OCI-LY7 (cell line): ENCODE measurements around the gene GABPB2. TPM values are rescaled to one million over a fixed set of nuclear protein-coding genes. Genes with fewer than 3 reads are reported as not detected.
A peak's percentile ranks its signal among the peaks of the same experiment; 100 is the strongest.

Source experiments
- BruUV-seq: library from RNA; stranded (reverse); fragments of 400-500 nt; replicated peaks from 2 replicates; lab custom pipeline; 2021; lab: Mats Ljungman, UMichigan
- CTCF ChIA-PET: fragments of 300-600 bp; sonication (Branson Sonifier 250); formaldehyde crosslinking; loops from one replicate; lab custom pipeline; 2022; ENCODE audit warnings: antibody characterized with exemption; ENCODE audit not compliant: unreplicated experiment; lab: Charles Lee
- POLR2A ChIA-PET: fragments of 300-600 bp; sonication (Branson Sonifier 250); formaldehyde crosslinking; loops from one replicate; lab custom pipeline; 2022; ENCODE audit warnings: antibody characterized with exemption; lab: Charles Lee
- DNase-seq: peaks from one replicate; pipeline ENCODE4 v3.0.0-alpha.2; 2015; ENCODE audit warnings: low spot score
- H2AFZ ChIP-seq: fragments of 200-600 bp; sonication (generic), shearing (Covaris generic); 2 replicates; pipeline ENCODE4 v1.6.1; 2014; ENCODE audit warnings: mild to moderate bottlenecking, antibody characterized with exemption, low read length, moderate library complexity
- H3K27ac ChIP-seq: fragments of 200-600 bp; sonication (generic); 2 replicates; pipeline ENCODE4 v1.5.1; 2014; ENCODE audit warnings: mixed run types, low read depth, mild to moderate bottlenecking, moderate library complexity, low read length, inconsistent platforms; ENCODE audit not compliant: poor library complexity, severe bottlenecking
- H3K36me3 ChIP-seq: fragments of 200-600 bp; sonication (generic); 2 replicates; pipeline ENCODE4 v1.6.1; 2014; ENCODE audit warnings: mild to moderate bottlenecking, antibody characterized with exemption, low read length, moderate library complexity, mixed read lengths; ENCODE audit not compliant: insufficient read depth
- H3K4me1 ChIP-seq: fragments of 200-600 bp; sonication (generic); 2 replicates; pipeline ENCODE4 v1.5.1; 2014; ENCODE audit warnings: mild to moderate bottlenecking, low read length; ENCODE audit not compliant: insufficient read depth, poor library complexity, severe bottlenecking
- H3K4me2 ChIP-seq: fragments of 200-600 bp; sonication (generic); 2 replicates; pipeline ENCODE4 v1.6.1; 2014; ENCODE audit warnings: mild to moderate bottlenecking, low read length
- H3K4me3 ChIP-seq: fragments of 200-600 bp; sonication (generic); 2 replicates; pipeline ENCODE4 v1.5.1; 2014; ENCODE audit warnings: mild to moderate bottlenecking, low read depth, low read length; ENCODE audit not compliant: poor library complexity, severe bottlenecking
- H3K79me2 ChIP-seq: fragments of 200-600 bp; sonication (generic); 2 replicates; pipeline ENCODE4 v1.6.1; 2016; ENCODE audit warnings: low read depth, mild to moderate bottlenecking, low read length, moderate library complexity, mixed read lengths; ENCODE audit not compliant: insufficient read depth
- H3K9me2 ChIP-seq: fragments of 200-600 bp; sonication (generic); 2 replicates; pipeline ENCODE4 v1.6.1; 2016; ENCODE audit warnings: mild to moderate bottlenecking, low read length, mixed read lengths; ENCODE audit not compliant: insufficient read depth
- H3K9me3 ChIP-seq: fragments of 200-600 bp; sonication (generic); 2 replicates; pipeline ENCODE4 v1.6.1; 2014; ENCODE audit warnings: mild to moderate bottlenecking, mixed run types, low read length, mixed read lengths
- H4K20me1 ChIP-seq: fragments of 200-600 bp; sonication (generic); 2 replicates; pipeline ENCODE4 v1.6.1; 2014; ENCODE audit warnings: mild to moderate bottlenecking, antibody characterized with exemption, low read length, moderate library complexity, mixed read lengths; ENCODE audit not compliant: insufficient read depth
- CTCF ChIP-seq: fragments of 200-600 bp; sonication (generic); conservative IDR thresholded peaks from 2 replicates; pipeline ENCODE4 v1.5.1; 2014; ENCODE audit warnings: mild to moderate bottlenecking, antibody characterized with exemption, low read length, moderate library complexity, mixed read lengths
- EZH2phosphoT487 ChIP-seq: fragments of 200-600 bp; sonication (generic); IDR thresholded peaks from 2 replicates; pipeline ENCODE4 v1.6.1; 2018; ENCODE audit warnings: low read depth, borderline replicate concordance, mild to moderate bottlenecking, mixed run types, antibody characterized with exemption, low read length, moderate library complexity, mixed read lengths
- intact Hi-C: fragments of 100-400 bp; cut with micrococcal nuclease; formaldehyde crosslinking; loops from one replicate; pipeline ENCODE4 v1.10.0; 2022; ENCODE audit not compliant: unreplicated experiment
- total RNA-seq, 2 experiments: library from RNA; depleted of rRNA in 1 of 2; stranded (reverse); fragments of >200 nt in 1 of 2; shearing (Covaris generic) in 1 of 2; gene quantifications; 2 replicates each; pipeline ENCODE4 v1.2.3, GENCODE V29; 2014 to 2022

GABPB2 gene
- total RNA-seq, 2 experiments from 2014 or later: 17.2 to 20.0 TPM

DNA sequence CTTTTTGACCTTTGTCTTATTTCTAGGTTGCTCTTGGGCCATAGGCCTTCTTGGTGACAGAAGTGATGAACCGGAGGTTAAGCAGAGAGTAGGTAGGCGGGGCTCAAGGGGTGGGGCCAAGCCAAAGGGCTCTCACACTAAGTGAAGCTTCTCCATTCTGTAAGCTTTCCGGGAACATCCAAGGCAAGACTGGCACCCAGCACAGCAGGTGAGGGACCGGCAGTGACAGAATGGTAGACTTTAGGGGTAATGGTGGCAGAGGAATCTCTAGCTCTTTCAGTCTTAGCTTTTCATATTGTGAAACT is 85.9 kb downstream of the GABPB2 start, which contains the start of gene TNFAIP8L2:
TSS of gene TNFAIP8L2 (plus strand) at position 135 of the 305 bp plus-strand sequence. CDS start 2,049 bp downstream, outside the sequence.
- no peaks in the 10 kb centered on the region for H3K9me2 ChIP-seq
- CTCF ChIA-PET: interaction anchor here (0.6 to 2.4 kb wide), 8 partner anchors 8 to 112 kb away, joined by 3 to 35 read pairs (median 4); partner anchors contain the start of gene MLLT11
- H3K27ac ChIP-seq: peak within 1 kb of the TSS; percentile 57
- no TSS peak for BruUV-seq
- H2AFZ ChIP-seq: peak within 1 kb of the TSS; percentile 74
- peak within 1 kb of the TSS; percentile 92 for H3K4me2 ChIP-seq
- H3K4me3 ChIP-seq: peak within 1 kb of the TSS; percentile 76
- H3K9me3 ChIP-seq: no peaks in the 10 kb centered on the region
- no peaks in the 10 kb centered on the region for H4K20me1 ChIP-seq
- POLR2A ChIA-PET: interaction anchor here (0.5 to 2.2 kb wide), 15 partner anchors 8 to 459 kb away, joined by 3 to 14 read pairs (median 4); partner anchors contain the start of genes CDC42SE1, GOLPH3L, SCNM1 and VPS72
- peaks cover 38% of the 10 kb centered on the region for H3K4me1 ChIP-seq
- peaks cover 16% of the 10 kb centered on the region; the same call in 1 of the 2 replicates for H3K36me3 ChIP-seq
- intact Hi-C loops: loop anchor here (1.0 kb wide), 3 partner anchors 57 to 132 kb away; no protein-coding TSS in a partner anchor
- peaks cover 9% of the 10 kb centered on the region; the same call in 1 of the 2 replicates for H3K79me2 ChIP-seq
- DNase-seq: peak; percentile 78
- TF ChIP-seq CTCF: no peak
- no peak for TF ChIP-seq EZH2phosphoT487

DNA sequence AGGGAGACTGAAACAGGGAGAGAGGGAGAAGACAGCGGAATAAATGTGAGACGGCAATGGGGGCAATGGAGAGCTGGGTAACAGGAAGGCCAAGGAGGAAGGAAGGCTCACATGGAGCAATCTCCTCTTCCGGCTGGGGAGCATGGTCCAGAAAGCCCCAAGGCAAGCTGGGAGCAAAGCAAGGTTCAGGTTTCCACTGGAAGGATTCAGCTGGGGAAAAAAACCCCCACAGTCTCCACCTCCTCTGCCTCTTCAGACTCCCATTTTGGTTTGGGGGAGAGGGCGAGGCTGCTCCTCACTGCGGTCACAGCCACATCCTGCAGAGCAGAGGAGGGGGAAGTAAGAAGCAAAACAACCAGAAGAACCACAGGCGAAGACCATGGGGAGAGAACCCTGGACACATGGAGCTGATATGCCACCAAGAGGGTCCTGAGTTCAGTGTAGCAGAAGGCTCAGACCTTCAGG is 86.5 kb downstream of the GABPB2 start:
- CTCF ChIA-PET: interaction anchor here (0.6 to 2.4 kb wide), 7 partner anchors 9 to 618 kb away, joined by 3 to 35 read pairs (median 5); no protein-coding TSS in a partner anchor
- POLR2A ChIA-PET: interaction anchor here (0.6 to 2.2 kb wide), 14 partner anchors 9 to 153 kb away, joined by 3 to 14 read pairs (median 4); partner anchors contain the start of genes CDC42SE1, SCNM1 and VPS72
- intact Hi-C loops: no loop called here
- Histone ChIP-seq H3K4me3 (peak overlapping the region; percentile 76), H3K9me2 (no peaks in the 10 kb centered on the region), H3K36me3 (peaks cover 16% of the 10 kb centered on the region; the same call in 1 of the 2 replicates), H2AFZ (peak overlapping the region; percentile 74), H3K27ac (peak overlapping the region; percentile 57), H3K4me1 (peaks cover 38% of the 10 kb centered on the region), H3K9me3 (no peaks in the 10 kb centered on the region), H3K4me2 (peak overlapping the region; percentile 92), H4K20me1 (no peaks in the 10 kb centered on the region), H3K79me2 (peaks cover 9% of the 10 kb centered on the region; the same call in 1 of the 2 replicates)
- TF ChIP-seq CTCF: no peak
- TF ChIP-seq EZH2phosphoT487: no peak
- DNase-seq: peak; percentile 63
- BruUV-seq: no TSS peak

- intact Hi-C loops: no loop called here
- peaks cover 38% of the 10 kb centered on the region for H3K4me1 ChIP-seq
These were observed 87.8 kb downstream of the GABPB2 start for GRCh38 chr1:151158326-151158725.

More at GRCh38 chr1:151158326-151158725, 87.8 kb downstream of the GABPB2 start:
- no peak for DNase-seq
- no peak overlapping the region for H3K4me2 ChIP-seq
- no peak overlapping the region for H3K4me3 ChIP-seq
- peaks cover 16% of the 10 kb centered on the region; the same call in 1 of the 2 replicates for H3K36me3 ChIP-seq
- CTCF ChIA-PET: interaction anchor here (2.3 kb wide), 1 partner anchor 58 kb away, joined by 35 read pairs; no protein-coding TSS in a partner anchor
- no peaks in the 10 kb centered on the region for H4K20me1 ChIP-seq
- POLR2A ChIA-PET: interaction anchor here (0.7 to 0.9 kb wide), 2 partner anchors 17 to 202 kb away, joined by 3 to 5 read pairs; no protein-coding TSS in a partner anchor
- no peak overlapping the region for H2AFZ ChIP-seq
- H3K9me3 ChIP-seq: no peaks in the 10 kb centered on the region
- no peak overlapping the region for H3K27ac ChIP-seq
- H3K79me2 ChIP-seq: peaks cover 9% of the 10 kb centered on the region; the same call in 1 of the 2 replicates
- BruUV-seq: no TSS peak
- no peaks in the 10 kb centered on the region for H3K9me2 ChIP-seq
- TF ChIP-seq CTCF (no peak), EZH2phosphoT487 (no peak)
